Panc1 (cell line): ENCODE results near the gene FLVCR1. TPM values are rescaled to one million over a fixed set of nuclear protein-coding genes. Genes with fewer than 3 reads are reported as not detected.

Source experiments
- ATAC-seq: fragments of 200-7000 bp; cut with Tn5 transposase; 2 replicates; pipeline ENCODE4 v1.9.1; 2020; ENCODE audit warnings: mild to moderate bottlenecking, moderate library complexity
- BruUV-seq: library from RNA; stranded (reverse); fragments of 400-500 nt; replicated peaks from 2 replicates; lab custom pipeline; 2021; lab: Mats Ljungman, UMichigan
- CTCF ChIA-PET: fragments of 300-600 bp; sonication (Branson Sonifier 250); formaldehyde crosslinking; loops from one replicate; lab custom pipeline; 2022; ENCODE audit warnings: antibody characterized with exemption; lab: Charles Lee
- POLR2A ChIA-PET: fragments of 300-600 bp; sonication (Branson Sonifier 250); formaldehyde crosslinking; loops from one replicate; lab custom pipeline; 2022; ENCODE audit warnings: antibody characterized with exemption; lab: Charles Lee
- DNase-seq: peaks from one replicate; pipeline ENCODE4 v3.0.0-alpha.2; 2010; ENCODE audit warnings: low read depth, low spot score
- H3K27ac ChIP-seq: 2 replicates; pipeline ENCODE4 v1.5.1; 2011; ENCODE audit warnings: mild to moderate bottlenecking, low read length, inconsistent platforms
- H3K27me3 ChIP-seq: fragments of 200-500 bp; sonication (Bioruptor generic); 2 replicates; pipeline ENCODE4 v1.6.0; 2014; ENCODE audit warnings: low read length, inconsistent platforms; ENCODE audit not compliant: control insufficient read depth, insufficient read depth
- H3K36me3 ChIP-seq: fragments of 200-500 bp; sonication (Bioruptor generic); 2 replicates; pipeline ENCODE4 v1.5.1; 2014; ENCODE audit warnings: inconsistent platforms, mild to moderate bottlenecking, low read length, moderate library complexity; ENCODE audit not compliant: control insufficient read depth, insufficient read depth
- H3K4me1 ChIP-seq: 2 replicates; pipeline ENCODE4 v1.5.1; 2011; ENCODE audit warnings: inconsistent platforms, mild to moderate bottlenecking, low read length, moderate library complexity; ENCODE audit not compliant: control insufficient read depth, insufficient read depth
- H3K4me3 ChIP-seq, 2 experiments: 2 replicates each; pipeline ENCODE4 v1.5.1; 2011 to 2012; ENCODE audit warnings: low read depth in 2 of 2, low read length in 2 of 2, mild to moderate bottlenecking in 2 of 2, inconsistent platforms in 1 of 2, moderate library complexity in 1 of 2
- H3K9me3 ChIP-seq: fragments of 200-500 bp; sonication (Bioruptor generic); 2 replicates; pipeline ENCODE4 v1.5.1; 2014; ENCODE audit warnings: low read depth, mild to moderate bottlenecking, inconsistent platforms, low read length, moderate library complexity; ENCODE audit not compliant: control insufficient read depth, insufficient read depth
- CTCF ChIP-seq: fragments of 450-650 bp; IDR thresholded peaks from 2 replicates; pipeline ENCODE4 v1.5.1; 2017; ENCODE audit warnings: mild to moderate bottlenecking
- POLR2AphosphoS5 ChIP-seq: IDR thresholded peaks from 2 replicates; pipeline ENCODE4 v1.6.1; 2012; ENCODE audit warnings: mild to moderate bottlenecking, low read depth, low read length, moderate library complexity
- SIN3A ChIP-seq: IDR thresholded peaks from 2 replicates; pipeline ENCODE4 v1.6.1; 2012; ENCODE audit warnings: low read depth, mild to moderate bottlenecking, low read length, moderate library complexity, borderline replicate concordance; ENCODE audit not compliant: insufficient read depth
- TCF7L2 ChIP-seq: IDR thresholded peaks from 2 replicates; pipeline ENCODE4 v1.6.1; 2011; ENCODE audit warnings: mild to moderate bottlenecking, low read depth, low read length, inconsistent platforms
- in situ Hi-C: cut with HindIII; loops from 2 replicates; pipeline ENCODE4 v1.10.0; 2016; ENCODE audit warnings: low sequenced_read_pairs, low pct_unique_long_range_greater_than_20kb
- intact Hi-C: fragments of 100-400 bp; cut with micrococcal nuclease; formaldehyde crosslinking; loops from one replicate; pipeline ENCODE4 v1.10.0; 2022; ENCODE audit not compliant: unreplicated experiment
- total RNA-seq: library from RNA; stranded (reverse); gene quantifications from one replicate; pipeline ENCODE4 v1.2.1, GENCODE V29; 2021; ENCODE audit not compliant: unreplicated experiment
- TF ChIP-seq, protein P1 (sequence below), 2 experiments: IDR thresholded peaks; 2 replicates each; pipeline ENCODE4 v1.6.1; 2011 to 2012; ENCODE audit warnings: low read depth in 2 of 2, control low read depth in 1 of 2, low read length in 1 of 2, mild to moderate bottlenecking in 1 of 2, moderate library complexity in 1 of 2; ENCODE audit not compliant: insufficient read depth in 1 of 2

The FLVCR1 gene
- total RNA-seq, 1 experiment from 2014 or later = 21.4 TPM

DNA sequence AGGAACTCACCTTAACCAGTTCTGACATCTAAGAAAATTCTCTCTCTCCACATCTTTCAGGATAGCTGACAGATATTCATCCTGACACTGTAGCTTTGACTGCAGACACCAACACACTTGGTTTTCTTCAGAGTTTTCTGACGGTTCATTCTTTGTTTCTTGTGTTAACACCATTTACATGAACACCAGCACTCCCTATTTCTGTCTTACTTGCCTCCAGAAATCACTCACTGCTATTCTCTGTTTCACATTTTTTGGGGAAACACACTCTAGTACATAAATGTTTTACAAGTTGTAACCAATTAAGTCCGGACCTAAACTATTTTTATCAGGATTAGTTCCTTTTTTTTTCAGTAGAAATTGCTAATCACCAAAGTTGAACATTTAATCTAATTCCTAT is 15.4 kb downstream of the FLVCR1 start:
- H3K4me3 ChIP-seq = no peak overlapping the region
- no peaks in the 10 kb centered on the region for H3K9me3 ChIP-seq
- BruUV-seq = no TSS peak
- intact Hi-C loops (no loop called here), in situ Hi-C loops (no loop called here)
- ChIA-PET CTCF (no interaction called here), POLR2A (no interaction called here)
- ATAC-seq = no peak
- H3K36me3 ChIP-seq = peaks cover 22% of the 10 kb centered on the region
- no peaks in the 10 kb centered on the region for H3K4me1 ChIP-seq
- TF ChIP-seq, protein P1, sequence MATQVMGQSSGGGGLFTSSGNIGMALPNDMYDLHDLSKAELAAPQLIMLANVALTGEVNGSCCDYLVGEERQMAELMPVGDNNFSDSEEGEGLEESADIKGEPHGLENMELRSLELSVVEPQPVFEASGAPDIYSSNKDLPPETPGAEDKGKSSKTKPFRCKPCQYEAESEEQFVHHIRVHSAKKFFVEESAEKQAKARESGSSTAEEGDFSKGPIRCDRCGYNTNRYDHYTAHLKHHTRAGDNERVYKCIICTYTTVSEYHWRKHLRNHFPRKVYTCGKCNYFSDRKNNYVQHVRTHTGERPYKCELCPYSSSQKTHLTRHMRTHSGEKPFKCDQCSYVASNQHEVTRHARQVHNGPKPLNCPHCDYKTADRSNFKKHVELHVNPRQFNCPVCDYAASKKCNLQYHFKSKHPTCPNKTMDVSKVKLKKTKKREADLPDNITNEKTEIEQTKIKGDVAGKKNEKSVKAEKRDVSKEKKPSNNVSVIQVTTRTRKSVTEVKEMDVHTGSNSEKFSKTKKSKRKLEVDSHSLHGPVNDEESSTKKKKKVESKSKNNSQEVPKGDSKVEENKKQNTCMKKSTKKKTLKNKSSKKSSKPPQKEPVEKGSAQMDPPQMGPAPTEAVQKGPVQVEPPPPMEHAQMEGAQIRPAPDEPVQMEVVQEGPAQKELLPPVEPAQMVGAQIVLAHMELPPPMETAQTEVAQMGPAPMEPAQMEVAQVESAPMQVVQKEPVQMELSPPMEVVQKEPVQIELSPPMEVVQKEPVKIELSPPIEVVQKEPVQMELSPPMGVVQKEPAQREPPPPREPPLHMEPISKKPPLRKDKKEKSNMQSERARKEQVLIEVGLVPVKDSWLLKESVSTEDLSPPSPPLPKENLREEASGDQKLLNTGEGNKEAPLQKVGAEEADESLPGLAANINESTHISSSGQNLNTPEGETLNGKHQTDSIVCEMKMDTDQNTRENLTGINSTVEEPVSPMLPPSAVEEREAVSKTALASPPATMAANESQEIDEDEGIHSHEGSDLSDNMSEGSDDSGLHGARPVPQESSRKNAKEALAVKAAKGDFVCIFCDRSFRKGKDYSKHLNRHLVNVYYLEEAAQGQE (IDR thresholded peaks at IDR 0.05; ENCODE audit: insufficient read depth in 1 of 2, low read depth in 2 of 2, low read length in 1 of 2) = no peak
- TF ChIP-seq TCF7L2 = no peak
- no peak for TF ChIP-seq POLR2AphosphoS5
- no peak for TF ChIP-seq SIN3A
- no peak for TF ChIP-seq CTCF
- DNase-seq = no peak
- H3K27ac ChIP-seq = no peak overlapping the region
- no peaks in the 10 kb centered on the region for H3K27me3 ChIP-seq

DNA sequence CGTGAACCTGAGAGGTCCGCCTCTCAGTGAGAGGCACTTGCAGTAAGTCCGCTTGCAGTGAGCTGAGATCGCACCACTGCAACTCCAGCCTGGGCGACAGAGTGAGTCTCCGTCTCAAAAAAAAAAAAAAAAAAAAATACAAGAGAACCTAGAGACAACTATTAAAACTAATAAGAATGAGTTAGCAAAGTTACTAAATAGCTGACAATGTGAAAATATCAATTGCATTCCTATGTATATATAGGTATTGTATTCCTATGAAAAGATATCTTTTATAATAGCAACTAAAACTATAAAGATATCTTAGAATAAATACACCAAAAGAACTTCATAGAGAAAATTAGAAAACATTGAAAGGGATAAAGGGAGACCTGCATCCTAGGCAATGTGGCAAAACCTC is 20.3 kb downstream of the FLVCR1 start:
- no TSS peak for BruUV-seq
- in situ Hi-C loops (no loop called here), intact Hi-C loops (no loop called here)
- TF ChIP-seq, protein P1 (IDR thresholded peaks at IDR 0.05; ENCODE audit: insufficient read depth in 1 of 2, low read depth in 2 of 2, low read length in 1 of 2) = no peak
- TF ChIP-seq CTCF (no peak), POLR2AphosphoS5 (no peak), TCF7L2 (no peak), SIN3A (no peak)
- ChIA-PET POLR2A (no interaction called here), CTCF (no interaction called here)
- DNase-seq (no peak), ATAC-seq (no peak)
- H3K4me3 ChIP-seq = no peak overlapping the region
- no peaks in the 10 kb centered on the region for H3K27me3 ChIP-seq
- no peaks in the 10 kb centered on the region for H3K4me1 ChIP-seq
- H3K9me3 ChIP-seq = no peaks in the 10 kb centered on the region
- peaks cover 15% of the 10 kb centered on the region for H3K36me3 ChIP-seq
- no peak overlapping the region for H3K27ac ChIP-seq
